OCI-M2 (cell line): Measurements from ENCODE around the gene ICA1.

Experiments
- DNase-seq: peaks from one replicate; lab custom pipeline; 2025; ENCODE audit not compliant: unreplicated experiment; lab: John Stamatoyannopoulos, UW

Gene ICA1

DNA sequence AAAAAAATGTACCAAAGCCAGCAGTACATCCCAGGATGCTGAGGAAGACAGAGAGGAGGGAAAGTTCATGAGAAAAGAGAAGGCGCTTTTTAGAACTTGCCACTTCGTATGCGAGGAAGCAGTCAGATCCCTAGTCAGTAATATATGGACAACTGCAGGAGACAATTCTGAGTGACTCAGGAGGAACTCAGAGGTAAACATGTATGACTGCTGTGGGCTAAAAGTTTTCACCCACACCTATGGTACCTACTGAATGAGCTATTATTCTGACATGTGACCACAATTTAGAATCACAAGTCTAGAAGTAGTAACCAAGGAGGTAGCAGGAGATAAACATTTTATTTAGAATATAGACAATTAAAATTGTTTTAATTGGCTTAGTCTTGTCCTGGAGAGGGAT, 126.5 kb downstream of the ICA1 start:
- no peak for DNase-seq

GRCh38 chr7:8134089-8134733, 127.8 kb downstream of the ICA1 start:
- DNase-seq = no peak

DNA sequence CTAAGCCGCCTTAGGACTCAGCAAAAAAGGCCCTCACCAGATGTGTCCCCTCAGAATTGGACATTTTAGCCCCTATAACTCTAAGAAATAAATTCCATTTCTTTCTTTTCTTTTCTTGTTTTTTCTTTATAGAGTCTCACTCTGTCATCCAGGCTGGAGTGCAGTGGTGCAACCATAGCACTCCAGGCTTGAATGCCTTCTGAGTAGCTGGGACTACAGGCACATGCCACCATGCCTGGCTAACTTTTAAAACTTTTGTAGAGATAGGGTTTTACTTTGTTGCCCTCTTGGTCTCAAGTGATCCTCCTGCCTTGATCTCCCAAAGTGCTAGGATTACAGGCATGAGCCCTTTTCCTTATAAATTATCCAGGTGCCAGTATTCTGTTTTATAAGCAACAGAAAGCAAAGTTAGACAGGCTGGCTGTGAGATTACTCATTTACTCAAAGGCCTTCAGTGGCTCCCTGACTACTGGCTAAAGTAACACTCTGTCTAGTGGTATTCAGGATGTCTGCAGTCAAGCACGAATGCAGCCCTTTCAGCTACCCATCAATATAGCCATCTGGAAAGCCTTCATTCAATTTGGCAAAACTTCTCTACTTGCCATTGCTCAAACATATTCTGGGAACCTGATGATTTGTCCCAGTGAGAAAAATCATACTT, 128.6 kb downstream of the ICA1 start:
- DNase-seq = no peak

GRCh38 chr7:8131694-8132605, 130.0 kb downstream of the ICA1 start:
- DNase-seq = peak; percentile 45

GRCh38 chr7:8130663-8131062, 131.3 kb downstream of the ICA1 start:
- DNase-seq = no peak

- no peak for DNase-seq
Observed at GRCh38 chr7:8129318-8129659, 132.7 kb downstream of the ICA1 start.

GRCh38 chr7:8128449-8129317, 133.3 kb downstream of the ICA1 start:
- no peak for DNase-seq

GRCh38 chr7:8126601-8127167, 135.3 kb downstream of the ICA1 start:
- DNase-seq = no peak

GRCh38 chr7:8125680-8126444, 136.1 kb downstream of the ICA1 start:
- no peak for DNase-seq

DNA sequence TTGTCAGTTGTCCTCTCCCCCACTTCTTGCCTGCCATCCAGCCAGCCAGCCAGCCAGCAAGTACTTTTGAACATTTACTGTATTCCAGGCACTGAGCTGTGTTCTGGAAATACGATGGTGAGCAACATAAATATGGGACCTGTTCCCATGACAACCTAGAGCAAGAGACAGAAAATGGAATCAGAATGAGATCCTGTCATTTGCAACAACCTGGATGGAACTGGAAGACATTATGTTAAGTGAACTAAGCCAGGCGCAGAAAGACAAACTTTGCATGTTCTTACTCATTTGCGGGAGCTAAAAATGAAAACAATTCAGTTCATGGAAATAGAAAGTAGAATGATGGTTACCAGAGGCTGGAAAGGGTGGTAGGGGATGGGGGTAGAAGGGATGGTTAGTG, 140.7 kb downstream of the ICA1 start:
- no peak for DNase-seq

- no peak for DNase-seq
Observed at GRCh38 chr7:8120390-8121058, 141.4 kb downstream of the ICA1 start.

- DNase-seq = no peak
Observed at GRCh38 chr7:8119262-8119661, 142.7 kb downstream of the ICA1 start.

GRCh38 chr7:8117195-8117594, 144.8 kb downstream of the ICA1 start:
- DNase-seq = no peak

- no peak for DNase-seq
Observed at GRCh38 chr7:8115547-8116402, 146.2 kb downstream of the ICA1 start.

GRCh38 chr7:8114175-8114574, 147.8 kb downstream of the ICA1 start:
- DNase-seq = no peak

GRCh38 chr7:8113184-8113583, 148.8 kb downstream of the ICA1 start:
- no peak for DNase-seq

DNA sequence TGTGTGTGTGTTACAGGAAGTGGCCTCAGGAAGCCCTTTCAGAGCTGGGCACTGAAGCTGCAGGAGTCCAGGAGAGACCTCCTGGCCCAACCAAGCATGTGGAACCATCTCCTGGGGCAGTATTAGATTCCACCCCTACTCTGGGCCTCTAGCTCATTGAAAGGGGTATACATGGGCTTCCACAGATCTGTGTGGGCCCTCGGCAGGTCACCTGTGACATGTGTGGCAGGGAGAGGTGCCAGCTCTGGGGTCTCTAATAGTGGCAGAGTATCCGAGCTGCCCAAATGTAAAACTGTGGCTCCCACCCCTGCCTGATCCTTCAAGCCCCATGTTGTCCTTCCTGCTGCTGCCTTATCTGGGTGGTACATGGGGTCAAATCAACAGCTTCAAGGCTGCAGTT, 149.3 kb downstream of the ICA1 start:
- no peak for DNase-seq

GRCh38 chr7:8111282-8111960, 150.5 kb downstream of the ICA1 start:
- no peak for DNase-seq
